Lower lobe of right lung (tissue), 2 donors: ENCODE results near the gene MACROH2A2. TPM values are rescaled to one million over a fixed set of nuclear protein-coding genes. Genes with fewer than 3 reads are reported as not detected.

Experiments
- ATAC-seq, 2 donors: fragments of 200-7000 bp; cut with Tn5 transposase; one replicate each; pipeline ENCODE4 v1.9.1; 2020 to 2022; ENCODE audit warnings: mild to moderate bottlenecking in 2 of 2, moderate library complexity in 2 of 2
- DNase-seq: peaks from one replicate; pipeline ENCODE4 v3.0.0-alpha.2; 2020
- H3K27ac ChIP-seq: fragments of 200-600 bp; one replicate; pipeline ENCODE4 v1.8.0; 2022
- H3K27me3 ChIP-seq: fragments of 200-600 bp; one replicate; pipeline ENCODE4 v1.8.0; 2022; ENCODE audit warnings: low read depth
- H3K36me3 ChIP-seq: fragments of 200-600 bp; one replicate; pipeline ENCODE4 v1.8.0; 2022; ENCODE audit warnings: mild to moderate bottlenecking
- H3K4me1 ChIP-seq: fragments of 200-600 bp; one replicate; pipeline ENCODE4 v1.8.0; 2022
- H3K4me3 ChIP-seq: fragments of 200-600 bp; one replicate; pipeline ENCODE4 v1.8.0; 2022; ENCODE audit warnings: mild to moderate bottlenecking
- H3K9me3 ChIP-seq: fragments of 200-600 bp; one replicate; pipeline ENCODE4 v1.8.0; 2022
- intact Hi-C: fragments of 100-400 bp; cut with DNase I; formaldehyde crosslinking; loops from one replicate; pipeline ENCODE4 v1.11.0; 2022
- total RNA-seq: library from RNA; stranded (reverse); fragmentation: NEBNext Ultra II Directional; extraction: Animal tissue kit (Norgen Biotek cat#: 25700); gene quantifications from one replicate; pipeline ENCODE4 v1.2.1, GENCODE V29; 2021
- TF ChIP-seq, protein P1 (sequence below): fragments of 200-600 bp; IDR thresholded peaks from one replicate; pipeline ENCODE4 v1.8.0; 2022; ENCODE audit warnings: antibody characterized with exemption, mild to moderate bottlenecking
- donor health status: DM: no; HTN: yes; CAD: no; lungs with severe emphysema.

The MACROH2A2 gene
- total RNA-seq, 1 donor from 2014 or later = 6.6 TPM

GRCh38 chr10:70124918-70125317 is 72.3 kb downstream of the MACROH2A2 start:
- Histone ChIP-seq H3K27ac (no peak overlapping the region), H3K27me3 (no peaks in the 10 kb centered on the region), H3K4me1 (no peaks in the 10 kb centered on the region), H3K36me3 (peaks cover 28% of the 10 kb centered on the region), H3K9me3 (no peaks in the 10 kb centered on the region), H3K4me3 (no peak overlapping the region)
- intact Hi-C loops = no loop called here
- DNase-seq = no peak
- TF ChIP-seq, protein P1, sequence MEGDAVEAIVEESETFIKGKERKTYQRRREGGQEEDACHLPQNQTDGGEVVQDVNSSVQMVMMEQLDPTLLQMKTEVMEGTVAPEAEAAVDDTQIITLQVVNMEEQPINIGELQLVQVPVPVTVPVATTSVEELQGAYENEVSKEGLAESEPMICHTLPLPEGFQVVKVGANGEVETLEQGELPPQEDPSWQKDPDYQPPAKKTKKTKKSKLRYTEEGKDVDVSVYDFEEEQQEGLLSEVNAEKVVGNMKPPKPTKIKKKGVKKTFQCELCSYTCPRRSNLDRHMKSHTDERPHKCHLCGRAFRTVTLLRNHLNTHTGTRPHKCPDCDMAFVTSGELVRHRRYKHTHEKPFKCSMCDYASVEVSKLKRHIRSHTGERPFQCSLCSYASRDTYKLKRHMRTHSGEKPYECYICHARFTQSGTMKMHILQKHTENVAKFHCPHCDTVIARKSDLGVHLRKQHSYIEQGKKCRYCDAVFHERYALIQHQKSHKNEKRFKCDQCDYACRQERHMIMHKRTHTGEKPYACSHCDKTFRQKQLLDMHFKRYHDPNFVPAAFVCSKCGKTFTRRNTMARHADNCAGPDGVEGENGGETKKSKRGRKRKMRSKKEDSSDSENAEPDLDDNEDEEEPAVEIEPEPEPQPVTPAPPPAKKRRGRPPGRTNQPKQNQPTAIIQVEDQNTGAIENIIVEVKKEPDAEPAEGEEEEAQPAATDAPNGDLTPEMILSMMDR = no peak
- ATAC-seq = no peak

DNA sequence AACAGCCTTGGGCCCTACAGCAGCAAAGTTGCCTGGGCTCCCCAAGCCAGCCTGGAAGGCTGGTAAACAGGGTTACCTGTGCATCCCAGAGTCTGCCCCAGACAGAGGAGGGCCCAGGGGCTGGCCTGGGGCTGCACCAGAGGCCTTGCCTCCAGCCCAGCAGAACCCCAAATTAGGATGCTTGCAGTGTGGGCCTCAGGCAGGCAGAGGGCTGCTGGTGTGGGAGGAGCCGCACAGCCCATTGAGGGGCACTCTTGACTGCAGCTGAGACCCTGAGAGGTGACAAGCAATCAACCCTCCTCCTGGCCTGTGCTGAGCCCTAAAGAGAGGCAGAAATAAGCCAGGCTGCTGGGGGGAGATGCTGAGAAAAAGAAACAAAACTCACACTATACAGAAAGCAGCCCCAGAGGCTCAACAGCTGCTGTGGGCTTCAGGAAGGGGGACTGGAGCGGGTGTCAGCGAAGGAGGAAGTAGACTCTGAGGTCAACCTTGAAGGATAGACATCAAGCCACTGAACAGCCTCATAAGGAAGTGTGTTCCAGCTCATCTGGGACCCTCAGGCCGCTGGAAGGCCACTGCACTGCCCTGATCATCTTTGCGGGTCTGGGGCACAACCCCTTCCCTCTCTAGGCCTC is 73.4 kb downstream of the MACROH2A2 start:
- peaks cover 2% of the 10 kb centered on the region for H3K4me1 ChIP-seq
- TF ChIP-seq, protein P1 = no peak
- intact Hi-C loops = no loop called here

DNA sequence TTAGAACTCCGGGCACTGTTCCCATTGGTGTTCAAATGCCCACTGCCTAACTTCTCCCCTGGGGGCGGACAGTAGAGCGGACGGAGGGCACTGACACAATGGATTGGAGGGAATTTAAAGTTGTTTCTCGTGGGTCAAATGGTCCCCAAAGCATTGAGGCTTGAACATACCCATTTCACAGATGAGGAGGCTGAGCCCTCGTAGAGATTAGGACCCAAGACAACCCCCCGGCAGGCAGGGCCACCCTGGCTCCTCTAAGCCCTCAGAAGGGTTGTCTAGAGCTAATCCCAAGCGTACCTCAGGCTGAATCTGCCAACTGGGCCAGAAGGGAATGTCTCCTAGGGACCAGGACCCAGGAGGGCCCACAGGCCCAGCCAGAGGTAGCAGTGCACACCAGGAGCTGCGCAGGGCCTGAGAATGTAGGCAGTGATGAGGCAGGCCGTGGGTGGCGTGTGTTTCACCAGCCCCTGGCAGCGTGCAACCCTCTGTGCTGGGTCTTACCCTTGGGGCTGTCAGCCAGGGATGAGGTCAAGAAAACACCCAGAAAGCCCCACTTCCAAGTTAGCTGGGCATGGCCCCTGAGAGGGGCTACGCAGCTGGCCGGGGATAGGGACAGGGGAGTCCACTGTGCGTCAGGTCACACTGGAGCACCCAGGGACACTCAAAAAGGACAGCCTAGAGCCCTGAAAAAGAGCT is 74.2 kb downstream of the MACROH2A2 start:
- DNase-seq (no peak), ATAC-seq (no peak)
- intact Hi-C loops = no loop called here
- Histone ChIP-seq H3K27me3 (no peaks in the 10 kb centered on the region), H3K36me3 (peaks cover 12% of the 10 kb centered on the region), H3K4me1 (peaks cover 10% of the 10 kb centered on the region), H3K27ac (no peak overlapping the region), H3K4me3 (no peak overlapping the region), H3K9me3 (no peaks in the 10 kb centered on the region)
- TF ChIP-seq, protein P1 = no peak

More for the DNA sequence above, 73.4 kb downstream of the MACROH2A2 start:
- Histone ChIP-seq H3K27me3 (no peaks in the 10 kb centered on the region), H3K9me3 (no peaks in the 10 kb centered on the region), H3K27ac (no peak overlapping the region), H3K4me3 (no peak overlapping the region), H3K36me3 (peaks cover 17% of the 10 kb centered on the region)
- DNase-seq = no peak
- no peak for ATAC-seq

- peak; percentile 28 to 47 for ATAC-seq
- TF ChIP-seq, protein P1 = no peak
- DNase-seq = no peak
- Histone ChIP-seq H3K9me3 (no peaks in the 10 kb centered on the region), H3K4me1 (peaks cover 23% of the 10 kb centered on the region), H3K36me3 (no peaks in the 10 kb centered on the region), H3K27me3 (no peaks in the 10 kb centered on the region), H3K4me3 (peak overlapping the region; percentile 77), H3K27ac (peak overlapping the region; percentile 79)
- intact Hi-C loops = no loop called here
These were observed 78.4 kb downstream of the MACROH2A2 start for GRCh38 chr10:70130878-70131559.

DNA sequence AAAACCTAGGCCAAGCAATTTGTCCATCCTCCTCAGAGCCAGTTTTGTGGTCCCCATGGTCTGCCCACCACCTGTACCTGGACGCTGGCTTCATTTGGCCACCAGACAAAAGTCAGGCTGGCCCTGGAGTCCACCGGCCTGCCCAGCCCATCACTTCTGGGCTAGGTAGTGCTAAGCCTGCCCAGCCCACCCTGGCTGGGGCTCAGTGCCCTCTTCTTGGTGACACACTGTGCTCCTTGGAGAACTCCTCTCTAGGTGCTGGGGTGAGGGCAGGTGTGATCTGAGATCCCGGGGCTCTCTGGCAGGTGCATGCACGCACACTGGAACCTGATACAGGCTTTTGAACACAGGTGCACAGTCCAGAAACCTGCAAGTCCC is 78.9 kb downstream of the MACROH2A2 start:
- H3K36me3 ChIP-seq = no peaks in the 10 kb centered on the region
- TF ChIP-seq, protein P1 = no peak
- H3K4me3 ChIP-seq = peak overlapping the region; percentile 77
- ATAC-seq = peak in 1 of 2 donors; percentile 5
- no peaks in the 10 kb centered on the region for H3K27me3 ChIP-seq
- intact Hi-C loops = no loop called here
- no peak for DNase-seq
- H3K9me3 ChIP-seq = no peaks in the 10 kb centered on the region
- H3K4me1 ChIP-seq = peaks cover 23% of the 10 kb centered on the region
- peak overlapping the region; percentile 79 for H3K27ac ChIP-seq
